NCI-H2029 treated with DMSO at 0.1 percent for 48 hours (cell line): ENCODE measurements around the gene ANKLE2.
"Not testable (repeated sequence)": the region's sequence is repeated elsewhere in the genome, so short reads cannot be mapped to it uniquely, and the experiment has no call there.

Source experiments
- DNase-seq: peaks from one replicate; lab custom pipeline; 2025; lab: John Stamatoyannopoulos, UW

The ANKLE2 gene

GRCh38 chr12:132719141-132719953, 42.3 kb downstream of the ANKLE2 start:
- no peak for DNase-seq

GRCh38 chr12:132718644-132719043, 43.0 kb downstream of the ANKLE2 start:
- no peak for DNase-seq

- no peak for DNase-seq
Observed at GRCh38 chr12:132717531-132718387, 43.9 kb downstream of the ANKLE2 start.

- no peak for DNase-seq
Observed at GRCh38 chr12:132717011-132717410, 44.6 kb downstream of the ANKLE2 start.

- DNase-seq = no peak
Observed at GRCh38 chr12:132716356-132716755, 45.3 kb downstream of the ANKLE2 start.

- DNase-seq = no peak
Observed at GRCh38 chr12:132715874-132716273, 45.8 kb downstream of the ANKLE2 start.

GRCh38 chr12:132713123-132713522, 48.5 kb downstream of the ANKLE2 start:
- DNase-seq = no peak

GRCh38 chr12:132711080-132711843, 50.4 kb downstream of the ANKLE2 start:
- no peak for DNase-seq

- DNase-seq = peak; percentile 17
Observed at GRCh38 chr12:132710405-132711079, 51.1 kb downstream of the ANKLE2 start, which contains the start of gene PGAM5. Gene PGAM5 (plus strand): TSS chr12:132710842. CDS start chr12:132710877, 35 bp downstream.

- no peak for DNase-seq
Observed at GRCh38 chr12:132710043-132710404, 51.6 kb downstream of the ANKLE2 start.

GRCh38 chr12:132708150-132708549, 53.5 kb downstream of the ANKLE2 start:
- no peak for DNase-seq

- DNase-seq = no peak
Observed at GRCh38 chr12:132707241-132707640, 54.4 kb downstream of the ANKLE2 start.

- no peak for DNase-seq
Observed at GRCh38 chr12:132703641-132704040, 58.0 kb downstream of the ANKLE2 start.

GRCh38 chr12:132702640-132703039, 59.0 kb downstream of the ANKLE2 start:
- no peak for DNase-seq

- peak; percentile 12 for DNase-seq
Observed at GRCh38 chr12:132700212-132700822, 61.3 kb downstream of the ANKLE2 start.

- no peak for DNase-seq
Observed at GRCh38 chr12:132698341-132698740, 63.3 kb downstream of the ANKLE2 start.

GRCh38 chr12:132695431-132695830, 66.2 kb downstream of the ANKLE2 start:
- DNase-seq = no peak

- DNase-seq = not testable (repeated sequence)
Observed at GRCh38 chr12:132694888-132695287, 66.7 kb downstream of the ANKLE2 start.

GRCh38 chr12:132692030-132692429, 69.6 kb downstream of the ANKLE2 start:
- not testable (repeated sequence) for DNase-seq

- DNase-seq = no peak
Observed at GRCh38 chr12:132690112-132690511, 71.5 kb downstream of the ANKLE2 start.

GRCh38 chr12:132689227-132689626, 72.4 kb downstream of the ANKLE2 start:
- DNase-seq = no peak
